GM13977 (cell line): ENCODE data around the gene ECHS1.
A peak's percentile ranks its signal among the peaks of the same experiment; 100 is the strongest.
"Not testable (repeated sequence)": the region's sequence is repeated elsewhere in the genome, so short reads cannot be mapped to it uniquely, and the experiment has no call there.

Experiments used
- DNase-seq: peaks from one replicate; pipeline ENCODE4 v3.0.0; 2012; ENCODE audit warnings: low spot score
- in situ Hi-C: fragments of 300-500 bp; cut with MboI; formaldehyde crosslinking; loops from one replicate; pipeline ENCODE4 v1.12.0; 2022; ENCODE audit warnings: low sequenced_read_pairs, low pct_unique_long_range_greater_than_20kb, mixed read lengths, inconsistent platforms; ENCODE audit not compliant: unreplicated experiment
- TF ChIP-seq, protein P1 (sequence below): IDR thresholded peaks from 2 replicates; pipeline ENCODE4 v1.5.1; 2012; ENCODE audit warnings: mild to moderate bottlenecking, control low read depth; ENCODE audit not compliant: insufficient read depth; ENCODE audit errors: extremely low read depth, missing control alignments

Gene ECHS1

DNA sequence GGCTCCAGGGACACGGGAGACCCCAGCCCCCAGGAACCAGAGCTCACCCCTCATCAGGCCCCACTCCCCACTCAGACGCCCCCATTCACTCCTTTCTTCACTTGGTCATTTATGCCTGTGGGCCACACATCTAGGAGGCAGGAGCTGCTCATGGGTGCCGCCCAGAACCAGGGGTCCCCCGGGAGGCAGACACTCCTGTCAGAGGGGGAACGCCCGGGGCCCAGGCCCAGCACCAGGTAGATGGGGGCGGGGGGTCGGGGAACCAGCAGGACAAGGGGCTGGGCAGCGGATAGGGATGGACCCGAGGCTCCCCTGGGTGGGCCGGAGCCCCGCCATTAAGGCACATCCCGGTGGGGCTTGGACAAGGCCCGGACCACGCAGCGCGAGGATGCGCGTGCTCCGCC is 48.3 kb downstream of the ECHS1 start:
- in situ Hi-C loops = no loop called here
- TF ChIP-seq, protein P1, sequence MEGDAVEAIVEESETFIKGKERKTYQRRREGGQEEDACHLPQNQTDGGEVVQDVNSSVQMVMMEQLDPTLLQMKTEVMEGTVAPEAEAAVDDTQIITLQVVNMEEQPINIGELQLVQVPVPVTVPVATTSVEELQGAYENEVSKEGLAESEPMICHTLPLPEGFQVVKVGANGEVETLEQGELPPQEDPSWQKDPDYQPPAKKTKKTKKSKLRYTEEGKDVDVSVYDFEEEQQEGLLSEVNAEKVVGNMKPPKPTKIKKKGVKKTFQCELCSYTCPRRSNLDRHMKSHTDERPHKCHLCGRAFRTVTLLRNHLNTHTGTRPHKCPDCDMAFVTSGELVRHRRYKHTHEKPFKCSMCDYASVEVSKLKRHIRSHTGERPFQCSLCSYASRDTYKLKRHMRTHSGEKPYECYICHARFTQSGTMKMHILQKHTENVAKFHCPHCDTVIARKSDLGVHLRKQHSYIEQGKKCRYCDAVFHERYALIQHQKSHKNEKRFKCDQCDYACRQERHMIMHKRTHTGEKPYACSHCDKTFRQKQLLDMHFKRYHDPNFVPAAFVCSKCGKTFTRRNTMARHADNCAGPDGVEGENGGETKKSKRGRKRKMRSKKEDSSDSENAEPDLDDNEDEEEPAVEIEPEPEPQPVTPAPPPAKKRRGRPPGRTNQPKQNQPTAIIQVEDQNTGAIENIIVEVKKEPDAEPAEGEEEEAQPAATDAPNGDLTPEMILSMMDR = no peak
- DNase-seq = no peak

DNA sequence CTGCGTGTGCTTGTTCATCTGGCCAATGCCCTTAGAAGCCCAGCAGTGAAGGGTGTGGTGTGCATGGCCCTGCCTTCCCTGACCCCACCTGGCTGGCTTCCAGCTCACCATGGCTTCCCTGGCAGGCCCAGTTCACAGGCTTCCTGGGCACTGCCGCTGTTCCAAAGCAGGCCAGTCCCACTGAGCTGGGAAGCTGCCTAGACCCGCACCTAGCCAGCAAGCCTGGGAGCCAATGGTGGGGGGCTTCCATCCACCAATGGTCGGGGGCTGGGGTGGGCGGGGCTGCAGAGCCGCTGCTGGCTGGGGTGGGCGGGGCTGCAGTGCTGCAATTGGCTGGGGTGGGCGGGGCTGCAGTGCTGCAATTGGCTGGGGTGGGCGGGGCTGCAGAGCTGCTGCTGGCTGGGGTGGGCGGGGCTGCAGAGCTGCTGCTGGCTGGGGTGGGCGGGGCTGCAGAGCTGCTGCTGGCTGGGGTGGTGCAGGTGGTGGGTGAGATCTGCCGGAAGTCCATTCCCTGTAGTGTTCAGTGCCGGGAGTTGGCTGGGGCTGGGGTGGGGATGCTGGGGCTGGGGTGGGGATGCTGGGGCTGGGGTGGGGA is 48.9 kb downstream of the ECHS1 start:
- TF ChIP-seq, protein P1 = no peak
- peak; percentile 79 for DNase-seq
- in situ Hi-C loops = no loop called here

DNA sequence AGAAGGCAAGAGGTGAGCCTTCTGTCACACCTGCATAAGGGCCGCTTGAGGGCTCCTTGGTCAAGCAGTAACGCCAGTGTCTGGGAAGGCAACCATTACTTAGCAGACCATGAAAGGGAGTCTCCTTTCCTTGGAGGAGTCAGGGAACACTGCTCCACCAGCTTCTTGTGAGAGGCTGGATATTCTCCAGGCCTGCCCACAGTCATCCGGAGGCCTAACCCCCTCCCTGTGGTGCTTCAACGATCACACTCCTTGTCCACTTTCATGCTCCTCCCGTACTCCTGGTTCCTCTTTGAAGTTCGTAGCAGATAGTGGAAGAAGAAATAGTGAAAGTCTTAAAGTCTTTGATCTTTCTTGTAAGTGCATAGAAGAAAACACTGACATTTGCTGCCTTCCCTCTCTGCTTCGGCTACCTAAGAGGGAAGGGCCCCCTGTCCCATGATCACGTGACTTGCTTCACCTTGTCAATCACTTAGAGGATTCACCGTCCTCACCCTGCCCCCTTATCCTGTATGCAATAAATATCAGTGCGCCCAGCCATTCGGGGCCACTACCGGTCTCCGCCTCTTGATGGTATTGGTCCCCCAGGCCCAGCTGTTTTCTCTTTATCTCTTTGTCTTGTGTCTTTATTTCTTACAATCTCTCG is 51.0 kb downstream of the ECHS1 start:
- in situ Hi-C loops = not testable (repeated sequence)

DNA sequence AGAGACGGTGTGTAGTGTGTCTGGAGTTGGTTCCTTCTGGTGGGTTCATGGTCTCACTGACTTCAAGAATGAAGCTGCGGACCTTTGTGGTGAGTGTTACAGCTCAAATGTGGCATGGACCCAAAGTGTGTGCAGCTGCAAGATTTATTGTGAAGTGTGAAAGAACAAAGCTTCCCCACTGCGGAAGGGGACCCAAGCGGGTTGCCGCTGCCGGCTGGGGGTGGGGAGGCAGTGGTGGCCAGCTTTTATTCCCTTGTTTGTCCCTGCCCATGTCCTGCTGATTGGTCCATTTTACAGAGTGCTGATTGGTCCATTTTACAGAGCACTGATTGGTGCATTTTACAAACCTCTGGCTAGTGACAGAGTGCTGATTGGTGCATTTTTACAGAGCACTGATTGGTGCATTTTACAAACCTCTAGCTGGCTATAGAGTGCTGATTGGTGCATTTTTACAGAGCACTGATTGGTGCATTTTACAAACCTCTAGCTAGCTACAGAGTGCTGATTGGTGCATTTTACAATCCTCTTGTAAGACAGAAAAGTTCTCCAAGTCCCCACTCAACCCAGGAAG is 52.2 kb downstream of the ECHS1 start:
- in situ Hi-C loops, DNase-seq: not testable (repeated sequence)

More for the DNA sequence above, 51.0 kb downstream of the ECHS1 start:
- not testable (repeated sequence) for DNase-seq

DNA sequence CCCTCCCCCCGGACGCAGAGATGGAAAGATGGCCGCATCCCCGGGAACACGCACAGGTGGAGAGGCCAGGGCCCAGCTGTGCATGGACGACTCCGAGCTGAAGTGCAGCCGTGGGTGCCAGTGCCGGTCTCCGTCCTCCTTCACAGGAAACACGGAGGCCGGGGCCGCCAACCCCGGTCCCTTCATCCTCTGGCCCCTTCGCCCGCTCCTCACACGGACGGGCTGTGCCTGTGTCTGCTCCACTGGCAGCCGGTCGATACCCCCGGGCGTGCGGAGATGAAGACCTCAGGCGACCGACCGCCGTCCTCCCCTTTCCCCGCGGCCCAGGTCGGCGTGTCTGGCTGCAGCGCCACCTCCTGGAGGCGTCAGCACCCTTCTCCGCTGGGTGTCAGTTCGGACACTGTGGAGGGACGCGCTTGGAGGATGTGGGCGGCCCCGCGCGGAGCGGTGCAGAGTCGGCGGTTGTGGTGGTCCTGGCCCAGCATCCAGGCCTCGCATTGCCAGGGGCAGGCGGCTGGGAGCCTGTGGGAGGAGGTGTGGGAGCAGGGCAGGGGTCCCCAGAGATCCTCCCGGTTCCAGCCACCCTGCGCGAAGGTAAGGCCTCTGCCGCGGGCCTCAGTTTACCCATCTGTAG is 54.5 kb downstream of the ECHS1 start:
- peak; percentile 72 for DNase-seq

DNA sequence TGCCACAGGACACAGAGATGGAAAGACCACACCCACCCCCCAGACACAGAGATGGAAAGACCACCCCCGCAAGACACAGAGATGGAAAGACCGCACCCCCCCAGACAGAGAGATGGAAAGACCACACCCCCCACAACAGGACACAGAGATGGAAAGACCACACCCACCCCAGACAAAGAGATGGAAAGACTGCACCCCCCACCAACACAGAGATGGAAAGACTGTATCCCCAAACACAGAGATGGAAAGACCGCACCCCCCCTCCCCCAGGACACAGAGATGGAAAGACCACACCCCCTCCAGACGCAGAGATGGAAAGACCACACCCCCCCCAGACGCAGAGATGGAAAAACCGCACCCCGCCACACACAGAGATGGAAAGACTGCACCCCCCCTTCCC is 56.4 kb downstream of the ECHS1 start:
- DNase-seq = no peak
- TF ChIP-seq, protein P1 = no peak
- in situ Hi-C loops = no loop called here

More for the DNA sequence above, 54.5 kb downstream of the ECHS1 start:
- in situ Hi-C loops = no loop called here
- TF ChIP-seq, protein P1 = peak; percentile 87

DNA sequence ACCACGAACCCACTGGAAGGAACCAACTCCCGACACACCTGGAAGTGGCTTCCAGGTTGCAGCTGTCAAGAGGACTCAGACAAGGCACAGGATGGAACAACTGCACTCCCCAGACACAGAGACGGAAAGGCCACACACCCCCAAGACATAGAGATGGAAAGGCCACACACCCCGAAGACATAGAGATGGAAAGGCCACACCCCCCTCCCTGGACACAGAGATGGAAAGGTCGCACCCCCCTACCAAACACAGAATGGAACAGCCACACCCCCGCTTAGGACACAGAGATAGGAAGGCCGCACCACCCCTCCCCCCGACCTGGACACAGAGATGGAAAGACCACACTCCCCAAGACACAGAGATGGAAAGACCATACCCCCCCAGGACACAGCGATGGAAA is 56.9 kb downstream of the ECHS1 start:
- TF ChIP-seq, protein P1 = no peak
- in situ Hi-C loops = no loop called here
- DNase-seq = no peak
